HFFc6 (cell line): ENCODE measurements around the gene RCVRN. TPM values are rescaled to one million over a fixed set of nuclear protein-coding genes. Genes with fewer than 3 reads are reported as not detected.

Source experiments
- DNase-seq: peaks from one replicate; pipeline ENCODE4 v3.0.0-alpha.2; 2018
- H3K27ac Mint-ChIP-seq: 2 replicates; pipeline ENCODE4 v1.8.0; 2020; ENCODE audit warnings: mild to moderate bottlenecking, mixed read lengths
- H3K27me3 Mint-ChIP-seq: 2 replicates; pipeline ENCODE4 v1.8.0; 2021; ENCODE audit warnings: mild to moderate bottlenecking, moderate library complexity, mixed read lengths; ENCODE audit not compliant: insufficient read depth
- H3K36me3 Mint-ChIP-seq: 2 replicates; pipeline ENCODE4 v1.8.0; 2021; ENCODE audit warnings: low read depth, mixed read lengths
- H3K4me1 Mint-ChIP-seq: 2 replicates; pipeline ENCODE4 v1.8.0; 2020; ENCODE audit warnings: low read depth, mixed read lengths
- H3K4me3 Mint-ChIP-seq: 2 replicates; pipeline ENCODE4 v1.8.0; 2020; ENCODE audit warnings: mild to moderate bottlenecking, moderate library complexity, mixed read lengths
- H3K9me3 Mint-ChIP-seq: 2 replicates; pipeline ENCODE4 v1.8.0; 2020; ENCODE audit warnings: mild to moderate bottlenecking, mixed read lengths
- total RNA-seq, 6 experiments: library from RNA; stranded (reverse); fragmentation: NEBNext Ultra II Directional; extraction: Animal tissue kit (Norgen Biotek cat#: 25700); gene quantifications; 2 replicates in 1 of 6; 3 replicates in 5 of 6; pipeline ENCODE4 v1.2.3, GENCODE V29; 2021
- TF ChIP-seq, protein P1 (sequence below): fragments of 200-600 bp; sonication (generic); IDR thresholded peaks from 2 replicates; pipeline ENCODE4 v1.5.0; 2021; ENCODE audit warnings: antibody characterized with exemption, mild to moderate bottlenecking

The RCVRN gene
- total RNA-seq, 6 experiments from 2014 or later = not detected

DNA sequence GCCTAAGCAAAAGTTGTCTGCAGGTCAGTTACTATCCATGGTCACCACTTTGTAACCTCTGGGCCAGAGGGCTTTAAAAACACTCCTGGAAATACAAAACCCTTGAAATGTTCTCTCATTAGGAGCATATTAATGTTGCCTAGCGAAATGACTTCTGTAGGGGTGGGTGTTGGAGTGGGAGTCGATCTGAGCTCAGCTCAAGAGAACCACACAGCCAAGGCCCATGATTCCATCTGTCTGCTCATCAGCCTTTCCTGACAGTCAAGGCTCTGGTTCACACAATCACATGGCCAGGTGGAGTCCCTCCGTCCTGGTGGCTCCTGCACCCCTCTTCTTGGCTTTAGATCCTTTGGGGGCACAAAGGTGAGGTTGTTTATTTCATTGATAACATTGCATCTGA, 26.7 kb downstream of the RCVRN start:
- Mint-ChIP-seq H3K27ac (no peak overlapping the region), H3K9me3 (peaks cover 29% of the 10 kb centered on the region), H3K4me3 (no peak overlapping the region), H3K4me1 (peaks cover 31% of the 10 kb centered on the region; the same call in 1 of the 2 replicates), H3K36me3 (peaks cover 6% of the 10 kb centered on the region; the same call in 1 of the 2 replicates), H3K27me3 (no peaks in the 10 kb centered on the region; the same call in 1 of the 2 replicates)
- TF ChIP-seq, protein P1, sequence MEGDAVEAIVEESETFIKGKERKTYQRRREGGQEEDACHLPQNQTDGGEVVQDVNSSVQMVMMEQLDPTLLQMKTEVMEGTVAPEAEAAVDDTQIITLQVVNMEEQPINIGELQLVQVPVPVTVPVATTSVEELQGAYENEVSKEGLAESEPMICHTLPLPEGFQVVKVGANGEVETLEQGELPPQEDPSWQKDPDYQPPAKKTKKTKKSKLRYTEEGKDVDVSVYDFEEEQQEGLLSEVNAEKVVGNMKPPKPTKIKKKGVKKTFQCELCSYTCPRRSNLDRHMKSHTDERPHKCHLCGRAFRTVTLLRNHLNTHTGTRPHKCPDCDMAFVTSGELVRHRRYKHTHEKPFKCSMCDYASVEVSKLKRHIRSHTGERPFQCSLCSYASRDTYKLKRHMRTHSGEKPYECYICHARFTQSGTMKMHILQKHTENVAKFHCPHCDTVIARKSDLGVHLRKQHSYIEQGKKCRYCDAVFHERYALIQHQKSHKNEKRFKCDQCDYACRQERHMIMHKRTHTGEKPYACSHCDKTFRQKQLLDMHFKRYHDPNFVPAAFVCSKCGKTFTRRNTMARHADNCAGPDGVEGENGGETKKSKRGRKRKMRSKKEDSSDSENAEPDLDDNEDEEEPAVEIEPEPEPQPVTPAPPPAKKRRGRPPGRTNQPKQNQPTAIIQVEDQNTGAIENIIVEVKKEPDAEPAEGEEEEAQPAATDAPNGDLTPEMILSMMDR = no peak
- DNase-seq = no peak

GRCh38 chr17:9875441-9875840, 29.6 kb downstream of the RCVRN start:
- Mint-ChIP-seq H3K27me3 (no peaks in the 10 kb centered on the region; the same call in 1 of the 2 replicates), H3K27ac (no peak overlapping the region), H3K9me3 (peaks cover 9% of the 10 kb centered on the region; the same call in 1 of the 2 replicates), H3K36me3 (no peaks in the 10 kb centered on the region), H3K4me1 (peaks cover 26% of the 10 kb centered on the region; the same call in 1 of the 2 replicates), H3K4me3 (no peak overlapping the region; the same call in 1 of the 2 replicates)
- peak; percentile 39 for DNase-seq
- TF ChIP-seq, protein P1 = no peak

GRCh38 chr17:9874722-9875121, 30.3 kb downstream of the RCVRN start:
- no peaks in the 10 kb centered on the region for H3K36me3 Mint-ChIP-seq
- no peak overlapping the region for H3K27ac Mint-ChIP-seq
- TF ChIP-seq, protein P1 = no peak
- H3K4me1 Mint-ChIP-seq = peaks cover 18% of the 10 kb centered on the region; the same call in 1 of the 2 replicates
- H3K4me3 Mint-ChIP-seq = no peak overlapping the region
- H3K27me3 Mint-ChIP-seq = no peaks in the 10 kb centered on the region; the same call in 1 of the 2 replicates
- peaks cover 3% of the 10 kb centered on the region; the same call in 1 of the 2 replicates for H3K9me3 Mint-ChIP-seq
- no peak for DNase-seq

DNA sequence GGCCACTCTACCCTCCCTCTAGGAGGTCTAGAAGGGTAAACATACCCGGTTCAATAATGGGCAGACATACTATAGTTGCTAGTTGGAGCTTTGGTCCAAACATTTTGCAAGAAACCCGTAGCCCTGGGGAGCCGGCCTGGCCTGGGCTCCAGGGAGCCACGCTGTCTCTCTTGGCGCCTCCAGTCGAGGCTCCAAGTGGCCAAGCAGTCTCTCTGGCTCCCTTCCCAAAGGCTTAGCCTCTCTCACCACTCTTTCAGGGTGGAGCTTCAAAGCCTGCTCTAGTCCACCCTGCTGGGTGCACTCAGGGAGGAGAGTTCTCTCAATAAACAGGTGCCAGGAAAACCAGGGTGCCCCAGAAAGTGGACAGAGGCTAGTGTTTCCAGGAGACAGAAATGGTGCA, 32.2 kb downstream of the RCVRN start:
- peaks cover 11% of the 10 kb centered on the region for H3K9me3 Mint-ChIP-seq
- H3K36me3 Mint-ChIP-seq = no peaks in the 10 kb centered on the region
- no peak overlapping the region for H3K4me3 Mint-ChIP-seq
- H3K4me1 Mint-ChIP-seq = peaks cover 10% of the 10 kb centered on the region; the same call in 1 of the 2 replicates
- TF ChIP-seq, protein P1 = no peak
- no peak overlapping the region for H3K27ac Mint-ChIP-seq
- H3K27me3 Mint-ChIP-seq = peaks cover 9% of the 10 kb centered on the region
- no peak for DNase-seq

GRCh38 chr17:9868552-9868951, 36.5 kb downstream of the RCVRN start:
- no peak overlapping the region for H3K27ac Mint-ChIP-seq
- peaks cover 6% of the 10 kb centered on the region; the same call in 1 of the 2 replicates for H3K36me3 Mint-ChIP-seq
- peaks cover 33% of the 10 kb centered on the region for H3K9me3 Mint-ChIP-seq
- TF ChIP-seq, protein P1 = no peak
- no peak for DNase-seq
- no peak overlapping the region for H3K4me3 Mint-ChIP-seq
- H3K27me3 Mint-ChIP-seq = peaks cover 9% of the 10 kb centered on the region
- H3K4me1 Mint-ChIP-seq = no peaks in the 10 kb centered on the region

- Mint-ChIP-seq H3K36me3 (peaks cover 6% of the 10 kb centered on the region; the same call in 1 of the 2 replicates), H3K27ac (no peak overlapping the region), H3K4me1 (no peaks in the 10 kb centered on the region), H3K4me3 (no peak overlapping the region), H3K27me3 (peaks cover 18% of the 10 kb centered on the region), H3K9me3 (peaks cover 42% of the 10 kb centered on the region)
- no peak for DNase-seq
- TF ChIP-seq, protein P1 = no peak
Observed at GRCh38 chr17:9865586-9865985, 39.5 kb downstream of the RCVRN start.
